22Rv1 (cell line): ENCODE data around the gene EPS8L1.

ENCODE experiments used
- CTCF ChIP-seq: fragments of 450-650 bp; IDR thresholded peaks from 2 replicates; pipeline ENCODE4 v1.5.1; 2017; ENCODE audit warnings: mild to moderate bottlenecking
- ZFX ChIP-seq: fragments of 450-650 bp; IDR thresholded peaks from 2 replicates; pipeline ENCODE4 v1.6.1; 2017; ENCODE audit warnings: antibody characterized with exemption, borderline replicate concordance

- TF ChIP-seq CTCF (0 out of 2 replicates have a peak, but pooled peaks have one; percentile 5), ZFX (no peak)
Observed at GRCh38 chr19:55068950-55069864, 6.5 kb upstream of the EPS8L1 start.
